ENCODE results near the gene GRIP2. TPM values are rescaled to one million over a fixed set of nuclear protein-coding genes. Genes with fewer than 3 reads are reported as not detected.
"Not testable (repeated sequence)": the region's sequence is repeated elsewhere in the genome, so short reads cannot be mapped to it uniquely, and the experiment has no call there.

GRIP2 gene
- total RNA-seq, 1 donor from 2014 or later, result 39.3 TPM

GRCh38 chr3:14528081-14528480 lies 12.1 kb downstream of the GRIP2 start:
- intact Hi-C loops (cut with DNase I), result no loop called here
- no peak for DNase-seq (ENCODE audit: missing footprints)
- no peak for ATAC-seq

GRCh38 chr3:14525685-14526631 lies 14.2 kb downstream of the GRIP2 start:
- DNase-seq (ENCODE audit: missing footprints), result no peak
- no peak for ATAC-seq
- intact Hi-C loops (cut with DNase I), result no loop called here

- ATAC-seq (no peak), DNase-seq (ENCODE audit: missing footprints) (no peak)
- intact Hi-C loops (cut with DNase I), result no loop called here
These were observed 15.1 kb downstream of the GRIP2 start for GRCh38 chr3:14524920-14525660.

- DNase-seq (ENCODE audit: missing footprints) (no peak), ATAC-seq (peak; percentile 60)
- intact Hi-C loops (cut with DNase I), result no loop called here
These were observed 15.8 kb downstream of the GRIP2 start for GRCh38 chr3:14524311-14524711.

- ATAC-seq (no peak), DNase-seq (ENCODE audit: missing footprints) (no peak)
- intact Hi-C loops (cut with DNase I), result no loop called here
These were observed 16.4 kb downstream of the GRIP2 start for GRCh38 chr3:14523792-14524191.

- intact Hi-C loops (cut with DNase I), result loop anchor here (1.0 kb wide), 1 partner anchor 17 kb away; no protein-coding TSS in a partner anchor
- ATAC-seq, result no peak
- DNase-seq (ENCODE audit: missing footprints), result no peak
These were observed 17.4 kb downstream of the GRIP2 start for GRCh38 chr3:14522768-14523167.

- intact Hi-C loops (cut with DNase I), result loop anchor here (1.0 kb wide), 1 partner anchor 17 kb away; no protein-coding TSS in a partner anchor
These were observed 17.9 kb downstream of the GRIP2 start for GRCh38 chr3:14522129-14522691.

GRCh38 chr3:14521611-14522010 lies 18.5 kb downstream of the GRIP2 start:
- DNase-seq (ENCODE audit: missing footprints) (no peak), ATAC-seq (no peak)
- intact Hi-C loops (cut with DNase I), result loop anchor here (1.0 kb wide), 1 partner anchor 18 kb away; no protein-coding TSS in a partner anchor

More at GRCh38 chr3:14522129-14522691, 17.9 kb downstream of the GRIP2 start:
- ATAC-seq (peak; percentile 85), DNase-seq (ENCODE audit: missing footprints) (no peak)

GRCh38 chr3:14520967-14521366 lies 19.2 kb downstream of the GRIP2 start:
- DNase-seq (ENCODE audit: missing footprints), result no peak
- intact Hi-C loops (cut with DNase I), result no loop called here
- no peak for ATAC-seq

GRCh38 chr3:14520149-14520548 lies 20.0 kb downstream of the GRIP2 start:
- ATAC-seq, result no peak
- no peak for DNase-seq (ENCODE audit: missing footprints)
- intact Hi-C loops (cut with DNase I), result no loop called here

- ATAC-seq (no peak), DNase-seq (ENCODE audit: missing footprints) (no peak)
- intact Hi-C loops (cut with DNase I), result no loop called here
These were observed 20.7 kb downstream of the GRIP2 start for GRCh38 chr3:14519406-14519805.

- ATAC-seq (no peak), DNase-seq (ENCODE audit: missing footprints) (no peak)
- intact Hi-C loops (cut with DNase I), result no loop called here
These were observed 21.2 kb downstream of the GRIP2 start for GRCh38 chr3:14518893-14519292.

GRCh38 chr3:14518432-14518802 lies 21.7 kb downstream of the GRIP2 start:
- no peak for DNase-seq (ENCODE audit: missing footprints)
- ATAC-seq, result no peak

GRCh38 chr3:14517601-14518431 lies 22.3 kb downstream of the GRIP2 start:
- intact Hi-C loops (cut with DNase I), result no loop called here
- ATAC-seq (peak; percentile 35), DNase-seq (ENCODE audit: missing footprints) (no peak)

More at GRCh38 chr3:14518432-14518802, 21.7 kb downstream of the GRIP2 start:
- intact Hi-C loops (cut with DNase I), result no loop called here

GRCh38 chr3:14516738-14517345 lies 23.3 kb downstream of the GRIP2 start:
- intact Hi-C loops (cut with DNase I), result no loop called here
- no peak for DNase-seq (ENCODE audit: missing footprints)
- ATAC-seq, result no peak

- ATAC-seq; intact Hi-C loops (cut with DNase I); DNase-seq (ENCODE audit: missing footprints): not testable (repeated sequence)
These were observed 24.6 kb downstream of the GRIP2 start for GRCh38 chr3:14515526-14515925.

- intact Hi-C loops (cut with DNase I), result no loop called here
- ATAC-seq, result no peak
- DNase-seq (ENCODE audit: missing footprints), result no peak
These were observed 25.8 kb downstream of the GRIP2 start for GRCh38 chr3:14514323-14514720.
